HG02943 (cell line): ENCODE data around the gene ABCA3.
"Not testable (repeated sequence)": the region's sequence is repeated elsewhere in the genome, so short reads cannot be mapped to it uniquely, and the experiment has no call there.

Source experiments
- ATAC-seq: cut with Tn5 transposase; IDR thresholded peaks from one replicate; pipeline ENCODE4 v1.9.1; 2021; ENCODE audit warnings: mild to moderate bottlenecking, low read depth, moderate library complexity; ENCODE audit not compliant: unreplicated experiment

The ABCA3 gene

DNA sequence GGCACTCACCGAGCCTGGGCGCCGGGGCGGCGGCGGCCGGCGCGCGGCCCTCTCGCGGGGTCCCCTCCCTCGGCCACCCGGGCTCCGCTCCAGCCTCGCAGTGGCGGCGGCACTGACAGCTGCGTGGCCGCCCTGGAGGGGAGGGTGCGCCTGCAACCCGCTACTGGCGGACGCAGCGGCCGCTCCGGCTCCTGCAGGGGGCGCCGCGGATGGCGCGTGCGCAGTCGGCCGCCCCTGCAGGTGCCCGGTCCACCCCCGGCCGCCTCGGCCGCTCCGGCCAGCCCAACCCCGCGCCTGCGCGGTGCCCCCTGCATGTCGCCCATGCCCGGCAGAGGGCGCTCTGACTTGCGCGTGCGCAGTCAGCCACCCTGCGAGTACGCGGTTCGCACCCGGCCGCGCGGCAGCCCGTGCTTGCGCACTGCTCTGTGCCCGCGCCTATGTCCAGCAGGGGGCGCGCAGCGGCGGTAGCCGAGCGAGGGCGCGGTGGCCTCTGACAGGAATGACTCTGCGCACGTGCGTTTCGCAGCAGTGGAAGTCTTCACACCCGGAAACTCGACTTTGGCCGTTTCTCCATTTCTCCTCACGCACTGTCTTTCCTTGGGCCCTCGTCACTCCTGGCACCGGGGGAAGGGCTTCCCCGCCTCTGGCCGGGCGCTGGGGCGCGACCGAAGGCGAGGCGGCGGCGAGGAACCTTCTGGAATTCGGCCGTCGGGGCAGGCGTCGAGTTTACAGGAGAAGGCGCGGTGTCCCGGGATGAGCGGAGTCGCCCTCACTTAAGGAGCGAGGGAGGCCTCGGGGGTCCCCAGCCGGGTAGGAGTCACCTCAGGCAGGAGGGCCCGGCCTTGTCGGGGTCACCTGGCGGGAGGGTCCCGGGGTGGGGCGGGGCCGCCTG lies at the start of gene ABCA3:
TSS of gene ABCA3 (minus strand) at position 165 of the 892 bp plus-strand sequence. CDS start 14,262 bp downstream, outside the sequence.
- peak; percentile 69 for ATAC-seq

- no peak for ATAC-seq
Measured at GRCh38 chr16:2388875-2389433, 48.4 kb upstream of the ABCA3 start.

GRCh38 chr16:2388139-2388874 lies 47.8 kb upstream of the ABCA3 start:
- no peak for ATAC-seq

GRCh38 chr16:2386990-2387389 lies 46.5 kb upstream of the ABCA3 start:
- no peak for ATAC-seq

DNA sequence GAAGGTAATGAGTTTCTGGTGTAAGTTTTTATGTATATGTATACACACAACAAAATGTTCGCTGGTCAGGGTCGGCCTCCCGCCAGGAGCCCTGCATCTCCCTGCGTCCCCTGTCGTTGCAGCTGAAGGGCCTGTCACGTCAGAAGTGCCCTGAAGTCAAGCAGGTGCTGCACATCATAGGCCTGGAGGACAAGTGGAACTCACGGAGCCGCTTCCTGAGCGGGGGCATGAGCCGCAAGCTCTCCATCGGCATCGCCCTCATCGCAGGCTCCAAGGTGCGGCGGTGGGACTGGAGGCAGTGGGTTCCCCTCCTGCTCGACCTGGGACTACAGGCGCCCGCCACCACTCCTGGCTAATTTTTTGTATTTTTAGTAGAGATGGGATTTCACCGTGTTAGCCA lies 45.5 kb upstream of the ABCA3 start:
- ATAC-seq, result not testable (repeated sequence)

- no peak for ATAC-seq
Measured at GRCh38 chr16:2385190-2385836, 44.8 kb upstream of the ABCA3 start.

GRCh38 chr16:2384426-2384825 lies 43.9 kb upstream of the ABCA3 start:
- no peak for ATAC-seq

DNA sequence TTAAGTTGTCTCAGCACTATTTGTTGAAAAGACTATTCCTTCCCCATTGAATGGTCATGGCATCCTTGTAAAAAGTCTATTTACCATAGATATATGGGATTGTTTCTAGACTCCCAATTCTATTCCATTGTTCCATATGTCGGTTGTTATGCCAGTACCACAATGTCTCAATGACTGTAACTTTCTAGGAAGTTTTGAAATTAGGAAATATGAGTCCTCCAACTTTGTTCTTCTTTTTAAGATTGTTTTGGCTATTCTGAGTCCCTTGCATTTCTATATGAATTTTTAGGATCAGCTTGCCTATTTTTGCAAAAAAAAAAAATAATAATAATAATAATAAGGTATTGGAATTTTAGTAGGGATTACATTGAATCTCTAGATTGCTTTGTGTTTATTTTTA lies 43.0 kb upstream of the ABCA3 start:
- ATAC-seq, result no peak

- ATAC-seq, result no peak
Measured at GRCh38 chr16:2374644-2375043, 34.1 kb upstream of the ABCA3 start.

- no peak for ATAC-seq
Measured at GRCh38 chr16:2373176-2373575, 32.6 kb upstream of the ABCA3 start.

GRCh38 chr16:2372684-2373083 lies 32.2 kb upstream of the ABCA3 start:
- no peak for ATAC-seq

- no peak for ATAC-seq
Measured at GRCh38 chr16:2371421-2371820, 30.9 kb upstream of the ABCA3 start.

DNA sequence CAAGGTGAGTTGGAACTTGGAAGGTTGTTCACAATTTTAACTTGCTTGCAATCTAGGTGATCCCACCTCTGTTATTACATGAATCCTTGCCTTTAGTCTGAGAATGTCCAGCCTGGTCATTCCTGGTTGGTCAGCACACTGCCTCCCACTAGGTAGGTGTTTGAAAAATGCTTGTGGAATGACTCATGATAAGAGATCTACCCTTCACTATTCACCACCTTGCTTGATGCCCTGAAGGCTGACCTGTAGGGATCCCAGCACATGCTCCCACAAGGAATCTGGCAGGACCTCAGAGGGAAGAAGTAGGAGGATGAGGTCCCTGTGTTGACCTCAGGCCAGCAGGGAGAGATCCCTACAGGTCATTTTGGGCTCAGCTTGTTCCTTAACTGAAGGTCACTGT lies 30.2 kb upstream of the ABCA3 start:
- no peak for ATAC-seq

DNA sequence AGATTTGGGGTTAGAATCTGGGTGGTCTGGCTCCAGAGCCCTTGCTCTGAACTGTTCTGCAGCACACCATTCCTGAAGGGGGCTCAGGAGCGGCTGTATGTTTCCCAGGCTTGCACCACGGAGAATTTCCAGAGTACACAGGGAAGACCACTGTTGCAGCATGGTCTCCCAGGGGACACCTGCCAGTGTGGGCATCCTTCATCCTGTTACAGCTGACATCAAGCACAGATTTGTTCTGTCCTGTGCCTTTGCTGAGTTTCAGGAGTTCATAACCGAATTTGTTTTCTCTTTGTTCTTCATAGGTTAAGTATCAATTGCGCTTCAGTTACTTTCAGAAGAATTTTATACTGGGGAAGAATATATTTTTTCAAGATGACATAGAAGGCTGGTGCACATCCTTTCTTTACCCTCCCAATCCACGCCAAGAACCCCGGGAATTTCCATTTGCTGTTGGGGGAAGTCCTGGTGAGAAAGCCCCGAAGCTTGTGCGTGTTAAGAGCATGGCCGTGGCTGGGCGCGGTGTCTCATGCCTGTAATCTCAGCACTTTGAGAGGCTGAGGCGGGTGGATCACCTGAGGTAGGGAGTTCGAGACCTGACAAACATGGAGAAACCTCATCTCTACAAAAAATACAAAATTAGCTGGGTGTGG lies 26.3 kb upstream of the ABCA3 start:
- ATAC-seq, result no peak

DNA sequence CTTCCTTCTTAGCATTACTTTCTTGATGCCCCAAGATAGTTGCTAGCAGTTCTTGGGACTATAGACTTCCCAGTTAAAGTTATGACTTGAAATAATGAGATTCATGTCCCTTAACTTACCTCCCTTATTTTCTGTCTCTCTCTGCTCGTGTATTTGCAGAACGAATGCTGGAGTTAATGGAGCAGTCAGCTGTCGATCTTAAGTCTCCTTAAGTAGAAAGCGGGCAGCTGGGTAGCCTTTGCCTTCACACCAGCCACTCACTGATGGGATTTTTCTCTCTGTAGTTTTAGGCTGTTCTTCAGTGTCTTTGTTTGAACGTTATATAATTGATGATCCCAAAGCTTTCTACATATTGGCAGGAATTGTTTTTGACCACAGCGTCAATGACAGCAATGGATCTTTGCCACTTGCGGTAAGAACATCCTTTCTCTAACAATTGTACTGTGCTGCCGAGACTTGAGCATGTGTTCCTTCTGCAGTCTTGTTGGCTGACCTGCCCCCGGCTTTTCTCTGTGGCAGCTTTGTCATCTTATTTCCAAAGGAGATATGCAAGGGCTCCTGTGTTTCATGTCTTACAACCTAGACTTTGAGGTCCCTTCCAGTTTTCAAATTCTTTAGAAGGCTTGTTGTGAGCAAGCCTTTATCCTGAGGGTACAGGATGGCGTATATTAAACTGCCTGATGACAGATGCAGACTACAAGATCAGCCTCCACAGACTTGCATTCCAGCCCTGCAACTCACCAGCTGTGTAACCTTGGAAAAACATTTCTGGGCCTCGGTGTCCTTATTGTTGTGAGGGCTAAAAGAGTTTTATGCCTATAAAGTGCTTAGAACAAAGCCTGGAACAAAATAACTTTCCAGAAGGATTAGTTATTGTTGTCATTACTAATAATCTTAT lies 25.1 kb upstream of the ABCA3 start:
- ATAC-seq, result no peak

GRCh38 chr16:2364638-2365210 lies 24.2 kb upstream of the ABCA3 start:
- ATAC-seq, result no peak

GRCh38 chr16:2362218-2362617 lies 21.7 kb upstream of the ABCA3 start:
- no peak for ATAC-seq

DNA sequence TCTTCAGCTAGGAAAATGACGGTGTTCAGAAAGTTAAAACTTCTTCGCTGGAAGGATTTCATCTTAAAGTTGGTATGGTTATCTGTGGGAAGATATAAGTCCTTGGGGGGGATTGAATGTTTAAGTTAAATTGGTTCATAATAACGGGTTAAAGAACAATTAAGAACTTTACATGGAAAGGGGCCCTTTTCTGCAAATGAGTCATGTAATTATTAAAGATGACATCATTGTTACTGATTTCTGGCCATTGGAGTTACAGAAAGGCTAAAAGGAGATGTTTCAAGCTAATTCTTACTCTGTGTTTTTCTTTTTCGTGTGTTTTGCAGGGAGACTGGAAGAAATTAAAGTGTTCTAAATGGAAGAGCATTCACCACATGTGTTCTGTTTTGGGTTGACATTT lies 20.6 kb upstream of the ABCA3 start:
- no peak for ATAC-seq

GRCh38 chr16:2359919-2360318 lies 19.4 kb upstream of the ABCA3 start:
- no peak for ATAC-seq
